B cell (primary cell): ENCODE data around the gene SMOC1. TPM values are rescaled to one million over a fixed set of nuclear protein-coding genes. Genes with fewer than 3 reads are reported as not detected.

ENCODE experiments used
- ATAC-seq: fragments of 200-7000 bp; cut with Tn5 transposase; one replicate; pipeline ENCODE4 v1.10.0; 2021; ENCODE audit warnings: low read depth, mild to moderate bottlenecking, moderate number of reproducible peaks, moderate library complexity
- CTCF ChIA-PET: fragments of 350-600 bp; sonication (Branson Sonifier 250); formaldehyde crosslinking; loops from one replicate; lab custom pipeline; 2021; ENCODE audit warnings: antibody characterized with exemption, inconsistent platforms; lab: Charles Lee
- POLR2A ChIA-PET: fragments of 350-600 bp; sonication (Branson Sonifier 250); formaldehyde crosslinking; loops from one replicate; lab custom pipeline; 2021; ENCODE audit warnings: antibody characterized with exemption; lab: Charles Lee
- DNase-seq: peaks from one replicate; pipeline ENCODE4 v3.0.0; 2013
- H2AFZ ChIP-seq: 2 replicates; pipeline ENCODE4 v1.6.1; 2012; ENCODE audit warnings: mild to moderate bottlenecking, low read depth, low read length; ENCODE audit not compliant: insufficient read depth, poor library complexity, severe bottlenecking
- H3K27ac ChIP-seq, 2 donors: 1 replicate in 1 of 2; 2 replicates in 1 of 2; pipeline ENCODE4 v1.5.1; 2012 to 2013; ENCODE audit warnings: low read length in 2 of 2, mild to moderate bottlenecking in 2 of 2, moderate library complexity in 1 of 2
- H3K27me3 ChIP-seq, 4 experiments: fragments of 200-600 bp in 1 of 4; sonication (generic) in 1 of 4; replicated peaks in 1 of 4; 1 replicate in 2 of 4; 2 replicates in 2 of 4; pipeline versions ENCODE4 v1.6.1 to v1.7.0; 2013 to 2016; ENCODE audit warnings: low read length in 3 of 4, mild to moderate bottlenecking in 2 of 4, mixed read lengths in 1 of 4, moderate library complexity in 1 of 4; ENCODE audit not compliant: insufficient read depth in 4 of 4, control insufficient read depth in 3 of 4; ENCODE audit errors: control extremely low read depth in 1 of 4
- H3K36me3 ChIP-seq, 2 experiments: replicated peaks in 1 of 2; 1 replicate in 1 of 2; 2 replicates in 1 of 2; pipeline versions ENCODE4 v1.6.1 to v1.7.1; 2013; ENCODE audit warnings: low read length in 1 of 2; ENCODE audit not compliant: insufficient read depth in 2 of 2, control insufficient read depth in 1 of 2; ENCODE audit errors: control extremely low read depth in 1 of 2, extremely low read depth in 1 of 2
- H3K4me1 ChIP-seq, 2 donors: fragments of 200-600 bp in 1 of 2; sonication (generic) in 1 of 2; 1 replicate in 1 of 2; 2 replicates in 1 of 2; pipeline versions ENCODE4 v1.5.1 to v1.6.1; 2013 to 2017; ENCODE audit warnings: low read length in 2 of 2; ENCODE audit not compliant: control insufficient read depth in 2 of 2, insufficient read depth in 2 of 2
- H3K4me2 ChIP-seq: replicated peaks from 2 replicates; pipeline ENCODE3; 2012; ENCODE audit warnings: mild to moderate bottlenecking, low read depth, low read length; ENCODE audit not compliant: poor library complexity, severe bottlenecking
- H3K4me3 ChIP-seq, 5 experiments: fragments of 200-600 bp in 1 of 5; sonication (generic) in 1 of 5; 1 replicate in 3 of 5; 2 replicates in 2 of 5; pipeline versions ENCODE4 v1.5.1 to v1.7.0; 2011 to 2016; ENCODE audit warnings: low read length in 4 of 5, mild to moderate bottlenecking in 4 of 5, low read depth in 2 of 5, control low read depth in 1 of 5, moderate library complexity in 1 of 5; ENCODE audit not compliant: insufficient read depth in 1 of 5; ENCODE audit errors: control extremely low read depth in 1 of 5, extremely low read depth in 1 of 5
- H3K79me2 ChIP-seq: fragments of 200-600 bp; sonication (generic); one replicate; pipeline ENCODE4 v1.6.0; 2016; ENCODE audit warnings: low read length; ENCODE audit not compliant: control insufficient read depth, insufficient read depth
- H3K9ac ChIP-seq: fragments of 200-600 bp; sonication (generic); 2 replicates; pipeline ENCODE4 v1.6.1; 2017; ENCODE audit warnings: mild to moderate bottlenecking, low read length, moderate library complexity
- H3K9me3 ChIP-seq, 3 donors: one replicate each; pipeline versions ENCODE4 v1.6.1 to v1.7.1; 2013; ENCODE audit warnings: low read length in 2 of 3; ENCODE audit not compliant: control insufficient read depth in 2 of 3, insufficient read depth in 1 of 3; ENCODE audit errors: control extremely low read depth in 1 of 3
- H4K20me1 ChIP-seq: 2 replicates; pipeline ENCODE4 v1.6.0; 2012; ENCODE audit warnings: mild to moderate bottlenecking, low read length; ENCODE audit not compliant: insufficient read depth, control insufficient read depth, poor library complexity, severe bottlenecking
- H3K27ac Mint-ChIP-seq: one replicate; pipeline ENCODE4 v1.8.0; 2021; ENCODE audit warnings: mixed read lengths
- H3K27me3 Mint-ChIP-seq: one replicate; pipeline ENCODE4 v1.8.0; 2021; ENCODE audit warnings: mixed read lengths
- H3K4me1 Mint-ChIP-seq: one replicate; pipeline ENCODE4 v1.8.0; 2021; ENCODE audit warnings: mixed read lengths
- H3K4me3 Mint-ChIP-seq: one replicate; pipeline ENCODE4 v1.8.0; 2021; ENCODE audit warnings: mixed read lengths
- H3K9me3 Mint-ChIP-seq: one replicate; pipeline ENCODE4 v1.8.0; 2022; ENCODE audit warnings: mixed read lengths; ENCODE audit not compliant: insufficient read depth
- CTCF ChIP-seq: fragments of 200-600 bp; IDR thresholded peaks from one replicate; pipeline ENCODE4 v1.8.0; 2022; ENCODE audit warnings: antibody characterized with exemption, mild to moderate bottlenecking
- EZH2 ChIP-seq: IDR thresholded peaks from 2 replicates; pipeline ENCODE4 v1.6.1; 2012; ENCODE audit warnings: borderline replicate concordance, low read depth, mild to moderate bottlenecking, moderate library complexity, low read length; ENCODE audit not compliant: insufficient read depth, poor library complexity, severe bottlenecking
- WGBS: methylation state at CpG from one replicate; pipeline ENCODE4 v1.1.5; 2013; ENCODE audit warnings: missing lambda C conversion rate; ENCODE audit not compliant: insufficient coverage; 5-methylcytosine and 5-hydroxymethylcytosine counted together
- intact Hi-C: fragments of 100-400 bp; cut with micrococcal nuclease; formaldehyde crosslinking; loops from one replicate; pipeline ENCODE4 v1.10.0; 2022
- polyA plus RNA-seq: library from polyadenylated mRNA; depleted of rRNA; stranded (reverse); fragments of >200 nt; gene quantifications from 2 replicates; pipeline ENCODE4 v1.2.3, GENCODE V29; 2012
- total RNA-seq, 2 donors: library from RNA; stranded (reverse); fragments of 120-200 nt in 1 of 2; gene quantifications; 1 replicate in 1 of 2; 2 replicates in 1 of 2; pipeline versions ENCODE4 v1.2.3 to v1.2.4, GENCODE V29; 2013 to 2022

The SMOC1 gene
- total and polyA plus RNA-seq, 2 donors (not counting 1 experiment from before 2014, with no cell fraction given), result 0.04 to 0.84 TPM

- Histone ChIP-seq H3K27ac (no peak overlapping the region), H3K4me1 (no peaks in the 10 kb centered on the region), H3K9me3 (no peaks in the 10 kb centered on the region), H2AFZ (no peak overlapping the region), H3K79me2 (no peaks in the 10 kb centered on the region), H3K36me3 (no peaks in the 10 kb centered on the region), H3K4me2 (no peak overlapping the region), H4K20me1 (no peaks in the 10 kb centered on the region), H3K4me3 (no peak overlapping the region), H3K9ac (no peak overlapping the region), H3K27me3 (no peaks in the 10 kb centered on the region)
- peaks cover 37% of the 10 kb centered on the region for H3K27me3 Mint-ChIP-seq
- no peak for TF ChIP-seq CTCF
- no peak for TF ChIP-seq EZH2
- H3K9me3 Mint-ChIP-seq, result no peaks in the 10 kb centered on the region
- WGBS, result 70% methylated on average over 2 of the region's 4 CpGs
- H3K27ac Mint-ChIP-seq, result no peak overlapping the region
- ATAC-seq (no peak), DNase-seq (no peak)
- H3K4me1 Mint-ChIP-seq, result no peaks in the 10 kb centered on the region
- CTCF ChIA-PET, result no interaction called here
- no peak overlapping the region for H3K4me3 Mint-ChIP-seq
- intact Hi-C loops, result no loop called here
- POLR2A ChIA-PET, result no interaction called here
Measured at GRCh38 chr14:70045310-70045709, 166.1 kb downstream of the SMOC1 start.

GRCh38 chr14:70045844-70046535, 166.8 kb downstream of the SMOC1 start:
- Histone ChIP-seq H3K9ac (no peak overlapping the region), H3K36me3 (no peaks in the 10 kb centered on the region), H3K4me2 (no peak overlapping the region), H3K27ac (no peak overlapping the region), H3K27me3 (no peaks in the 10 kb centered on the region), H2AFZ (no peak overlapping the region), H4K20me1 (no peaks in the 10 kb centered on the region), H3K79me2 (no peaks in the 10 kb centered on the region), H3K9me3 (no peaks in the 10 kb centered on the region), H3K4me3 (no peak overlapping the region), H3K4me1 (no peaks in the 10 kb centered on the region)
- ChIA-PET POLR2A (no interaction called here), CTCF (interaction anchor here (0.6 kb wide), 1 partner anchor 40 kb away, joined by 3 read pairs; no protein-coding TSS in a partner anchor)
- no peak for DNase-seq
- WGBS, result 81% methylated on average over 22 of the region's 22 CpGs
- H3K4me1 Mint-ChIP-seq, result no peaks in the 10 kb centered on the region
- TF ChIP-seq CTCF, result no peak
- no peak for TF ChIP-seq EZH2
- ATAC-seq, result no peak
- no peaks in the 10 kb centered on the region for H3K9me3 Mint-ChIP-seq
- H3K4me3 Mint-ChIP-seq, result no peak overlapping the region
- intact Hi-C loops, result no loop called here
- no peak overlapping the region for H3K27ac Mint-ChIP-seq
- peaks cover 34% of the 10 kb centered on the region for H3K27me3 Mint-ChIP-seq
